Germinal center (tissue), 1 donor: ENCODE measurements around the gene PCGF2.
"Not testable (repeated sequence)": the region's sequence is repeated elsewhere in the genome, so short reads cannot be mapped to it uniquely, and the experiment has no call there.

Source experiments
- DNase-seq: peaks from one replicate; pipeline ENCODE4 v3.0.0; 2012; ENCODE audit warnings: mixed read lengths, low spot score

PCGF2 gene

DNA sequence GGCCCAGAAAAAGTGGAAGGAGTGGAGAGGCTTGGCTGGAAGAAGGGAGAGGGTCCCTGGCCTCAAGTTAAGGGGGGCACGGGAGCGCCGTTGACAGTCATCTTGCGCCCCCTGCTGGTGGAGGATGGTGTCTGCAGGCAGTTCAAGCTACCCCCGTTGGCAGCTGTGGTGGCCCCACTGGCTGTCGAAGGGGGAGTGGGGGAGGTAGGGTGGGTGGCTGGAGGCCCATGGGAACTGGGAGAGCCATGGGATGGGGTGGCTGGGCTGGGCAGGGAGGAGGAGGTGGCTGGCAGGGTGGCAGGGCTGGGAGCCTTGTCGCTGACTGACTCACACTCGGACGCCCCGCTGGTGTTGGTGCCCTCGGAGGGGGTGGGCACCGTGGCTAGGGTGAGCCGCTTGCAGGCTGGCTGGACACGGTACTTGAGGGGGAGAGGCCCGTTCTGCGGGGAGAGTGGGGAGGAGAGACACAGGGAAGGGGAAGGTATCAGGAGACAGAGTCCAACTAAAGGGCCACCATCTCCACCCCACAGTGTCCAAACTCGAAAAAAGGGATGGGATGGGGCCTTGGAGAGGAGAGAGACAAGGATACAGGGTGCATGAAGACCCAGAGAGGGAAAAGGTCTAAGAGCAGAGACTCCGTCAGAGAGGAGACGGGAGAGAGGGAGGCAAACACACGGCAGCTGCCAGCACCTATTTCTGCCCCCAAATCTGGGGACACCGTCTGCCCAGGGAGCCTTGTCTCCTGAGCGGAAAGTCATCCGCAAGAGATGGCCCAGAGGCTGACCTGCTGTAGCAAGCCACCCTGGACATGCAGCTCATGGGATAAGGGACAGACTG is 12.8 kb downstream of the PCGF2 start:
- DNase-seq: peak; percentile 87

DNA sequence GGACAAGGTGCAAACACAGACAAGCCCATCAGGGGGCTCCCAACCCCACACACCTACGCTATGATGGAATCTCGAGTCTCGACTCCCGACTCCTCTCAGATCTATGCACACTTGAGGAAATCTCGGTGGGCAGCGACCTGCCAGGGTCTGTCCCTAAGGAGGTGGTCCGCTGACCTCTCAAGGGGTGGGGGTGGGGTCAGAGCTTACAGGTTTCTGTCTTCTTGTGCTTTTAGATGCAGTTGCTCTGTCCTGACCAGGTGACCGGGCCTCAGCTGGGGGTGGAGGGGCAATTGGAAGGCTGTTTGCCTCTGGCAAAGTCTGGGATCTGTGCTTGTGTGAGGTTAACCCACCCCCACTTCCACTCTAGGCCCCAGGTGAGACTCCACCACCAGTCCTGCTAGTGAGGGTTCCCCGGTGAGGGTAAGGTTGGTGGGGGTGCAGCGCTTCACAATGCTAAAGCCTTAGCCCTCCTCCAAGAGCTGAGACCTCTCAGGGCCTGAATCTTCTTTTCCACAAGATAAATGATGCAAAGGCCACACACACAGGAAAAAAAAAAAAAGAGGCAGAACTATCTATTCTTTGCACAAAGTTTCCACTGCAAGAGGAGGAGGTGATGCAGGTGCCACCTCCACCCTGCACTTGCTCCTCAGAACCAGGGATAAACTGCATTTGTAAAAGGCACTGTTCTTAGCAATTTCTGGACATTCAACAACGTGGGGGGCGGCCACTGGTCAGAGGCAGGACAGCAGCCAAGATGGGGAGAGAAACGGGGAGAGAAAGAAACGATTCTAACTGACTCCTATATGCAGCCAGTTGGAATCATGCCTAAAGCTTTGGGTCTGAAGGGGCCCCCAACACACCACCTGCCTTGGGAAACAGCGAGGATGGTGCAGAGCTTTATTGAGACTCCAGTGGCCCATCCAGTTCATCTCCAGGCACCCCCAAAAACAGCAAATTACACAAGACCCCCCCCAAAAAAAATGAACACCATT is 13.9 kb downstream of the PCGF2 start:
- peak; percentile 50 for DNase-seq

DNA sequence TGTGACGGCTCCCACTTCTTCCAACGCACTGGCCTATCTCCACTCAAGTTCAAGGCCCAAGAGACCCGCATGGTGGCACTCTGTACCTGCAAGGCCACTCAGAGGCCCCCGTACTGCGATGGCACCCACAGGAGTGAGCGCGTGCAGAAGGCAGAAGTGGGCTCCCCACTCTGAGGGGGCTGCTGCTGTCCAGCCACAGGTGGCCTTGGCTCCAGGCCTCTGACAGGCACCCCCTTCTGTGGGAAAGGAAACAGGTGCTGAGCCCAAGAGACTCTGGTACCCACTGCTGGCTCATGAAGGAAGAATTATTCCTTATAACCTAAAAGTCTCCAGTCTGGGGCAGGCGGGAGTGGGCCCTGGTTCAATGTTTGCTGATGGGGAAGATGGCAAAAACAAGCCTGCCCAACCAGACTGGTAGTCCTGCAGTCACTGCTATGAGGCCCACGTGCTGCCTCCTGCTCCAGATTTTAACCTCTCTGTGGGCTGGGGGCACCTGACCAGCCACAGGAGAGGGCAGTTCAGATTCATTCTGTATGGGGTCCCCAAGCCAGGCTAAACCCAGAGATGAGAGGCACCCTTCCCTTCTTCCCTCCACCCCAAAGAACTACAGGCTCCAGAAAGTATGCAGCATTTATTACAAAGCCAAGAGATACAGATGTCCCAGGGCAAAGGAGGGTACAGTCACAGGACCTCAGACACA is 14.7 kb downstream of the PCGF2 start:
- DNase-seq: no peak

DNA sequence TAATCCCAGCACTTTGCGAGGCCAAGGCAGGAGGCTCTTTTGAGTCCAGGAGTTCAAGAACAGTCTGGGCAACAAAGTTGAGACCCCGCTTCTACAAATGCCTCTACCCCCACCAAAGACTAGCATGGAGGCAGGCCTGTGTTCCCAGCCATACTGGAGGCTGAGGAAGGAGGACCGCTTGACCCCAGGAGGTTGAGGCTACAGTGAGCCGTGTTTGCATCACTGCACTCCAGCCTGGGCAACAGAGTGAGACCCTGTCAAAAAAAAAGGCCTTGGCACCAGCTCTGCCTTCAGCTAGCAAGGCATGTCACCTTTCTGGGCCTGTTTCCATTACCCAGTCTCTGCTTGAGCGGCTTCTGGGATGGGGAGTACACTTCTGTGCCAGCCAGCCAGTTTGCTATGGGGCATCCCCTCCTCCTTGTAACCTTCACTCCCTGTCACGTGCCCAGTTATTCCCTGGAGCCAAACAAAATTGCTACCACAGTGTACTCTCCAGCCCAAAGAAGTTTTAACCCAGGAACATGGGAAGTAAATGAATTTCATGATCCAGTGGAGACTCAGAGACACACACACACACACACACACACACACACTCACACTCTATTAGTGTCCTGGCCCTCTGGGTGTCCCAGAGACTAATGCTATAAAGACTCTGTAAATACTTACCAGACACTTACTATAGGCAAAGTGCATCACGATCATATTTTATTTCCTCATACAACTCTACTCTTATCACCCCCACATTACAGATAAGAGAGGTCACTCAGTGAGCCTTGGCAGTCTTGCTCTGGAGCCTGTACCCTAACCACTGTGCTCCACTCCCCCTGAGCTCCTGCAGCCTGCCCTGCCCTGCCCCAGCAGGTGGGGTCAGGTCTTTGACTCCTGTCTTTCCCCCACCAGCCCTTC is 15.5 kb downstream of the PCGF2 start:
- DNase-seq: no peak

DNA sequence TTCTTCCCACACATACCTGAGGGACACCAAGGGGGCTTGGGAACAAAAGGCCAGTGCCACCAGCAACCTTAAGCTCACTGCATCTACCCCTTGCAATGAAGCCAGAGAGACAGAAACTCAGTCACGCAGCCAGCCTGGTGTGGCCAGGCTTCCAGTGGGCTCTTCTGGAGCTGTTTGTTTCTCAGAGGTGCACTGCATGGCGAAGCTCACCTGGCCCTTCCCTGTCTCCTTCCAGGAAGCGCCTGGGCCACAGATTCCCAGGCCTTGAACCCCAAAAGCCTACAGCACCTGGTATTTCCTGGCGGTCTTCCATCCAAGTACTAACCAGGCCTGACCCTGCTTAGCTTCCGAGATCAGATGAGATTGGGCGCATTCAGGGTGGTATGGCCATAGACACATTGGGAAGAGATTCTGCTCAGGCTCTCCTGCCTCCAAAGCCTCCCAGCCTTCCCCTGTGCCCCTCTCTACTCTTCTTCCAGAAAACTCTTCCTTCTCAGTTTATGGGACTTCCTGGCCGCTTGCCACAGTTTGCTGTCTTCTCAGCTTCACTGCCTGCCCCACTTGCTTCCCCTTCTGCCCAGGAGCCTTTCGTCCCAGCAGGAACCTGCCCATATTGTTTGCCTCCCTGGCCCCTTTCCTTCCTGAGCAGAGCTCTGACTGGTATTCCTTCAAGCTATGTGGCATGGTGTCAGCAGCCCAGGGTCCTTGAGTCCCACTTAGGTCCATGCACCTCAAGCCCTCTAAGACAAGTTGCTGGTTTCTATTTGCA is 16.4 kb downstream of the PCGF2 start:
- DNase-seq: no peak

DNA sequence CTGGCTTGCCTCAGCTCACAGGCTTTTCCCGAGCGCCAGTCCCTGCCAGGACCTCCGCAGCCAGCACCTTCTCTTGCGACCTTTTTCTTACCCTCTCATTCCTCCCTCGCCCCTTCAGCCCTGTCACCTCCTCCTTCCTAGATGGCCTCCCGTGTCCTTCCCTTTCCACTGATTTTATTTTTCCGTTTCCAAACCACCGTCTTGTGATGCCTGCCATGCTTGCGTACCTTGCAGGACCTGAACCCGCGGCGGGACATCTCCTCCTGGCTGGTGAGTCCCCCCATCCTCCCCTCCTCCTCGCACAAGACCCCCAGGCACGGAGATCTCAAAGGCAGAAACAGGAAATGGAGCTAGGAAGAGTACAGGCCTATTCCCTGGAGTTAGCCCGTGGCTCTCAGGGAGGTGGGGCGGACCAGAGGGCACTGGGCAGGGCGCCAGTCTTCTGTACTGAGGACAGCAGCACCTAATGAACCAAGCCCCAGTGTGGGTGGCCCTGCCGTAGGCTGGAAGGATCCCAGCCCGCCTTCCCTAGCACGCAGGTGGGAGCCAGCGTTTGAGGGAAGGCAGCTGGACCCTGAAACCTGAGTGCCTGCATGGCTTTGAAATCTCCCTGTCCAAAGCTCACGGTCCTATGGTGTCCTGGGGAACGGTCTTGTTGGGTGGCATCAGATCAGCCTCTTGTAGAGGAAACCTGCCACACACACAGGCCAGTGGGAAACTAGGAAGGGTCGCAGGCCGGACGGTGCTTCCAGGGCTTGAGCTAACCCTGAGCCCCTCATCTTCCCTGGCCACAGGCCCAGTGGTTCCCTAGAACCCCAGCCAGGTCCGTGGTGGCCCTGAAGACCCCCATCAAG is 17.4 kb downstream of the PCGF2 start:
- no peak for DNase-seq

DNA sequence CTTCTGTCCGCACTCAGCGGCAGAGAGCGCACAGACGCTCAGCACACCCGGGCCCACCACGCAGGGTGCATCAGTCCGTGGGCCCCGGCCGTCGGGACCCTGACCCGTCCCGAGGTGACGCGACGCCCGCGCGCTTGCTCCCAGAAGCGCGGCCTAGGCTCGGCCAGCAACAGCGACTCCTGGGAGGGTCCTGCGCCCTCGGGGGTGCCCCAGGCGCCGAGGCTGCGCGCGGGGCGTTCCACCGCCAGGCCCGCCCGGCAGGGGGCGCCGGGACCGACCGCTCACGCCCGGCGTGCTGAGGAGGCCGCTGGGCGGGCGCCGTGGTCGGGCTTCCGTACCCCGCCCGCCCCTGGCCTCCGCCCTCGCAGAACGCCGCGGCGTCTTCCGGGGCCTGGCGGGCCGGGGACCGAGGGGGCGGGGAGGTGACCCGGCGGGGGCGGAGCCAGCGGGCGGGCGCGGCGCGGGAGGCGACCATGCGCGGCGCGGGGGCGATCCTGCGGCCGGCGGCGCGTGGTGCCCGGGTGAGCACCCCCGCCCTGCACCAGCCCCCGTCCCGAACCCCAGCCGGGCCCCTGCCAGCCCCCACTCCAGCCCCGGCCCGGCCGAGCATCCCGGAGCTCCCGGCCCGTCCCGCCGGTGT is 18.1 kb downstream of the PCGF2 start, which contains the start of gene CISD3:
TSS of gene CISD3 (plus strand) at position 456 of the 640 bp plus-strand sequence. CDS start at position 474, 18 bp downstream.
- DNase-seq: peak; percentile 94

DNA sequence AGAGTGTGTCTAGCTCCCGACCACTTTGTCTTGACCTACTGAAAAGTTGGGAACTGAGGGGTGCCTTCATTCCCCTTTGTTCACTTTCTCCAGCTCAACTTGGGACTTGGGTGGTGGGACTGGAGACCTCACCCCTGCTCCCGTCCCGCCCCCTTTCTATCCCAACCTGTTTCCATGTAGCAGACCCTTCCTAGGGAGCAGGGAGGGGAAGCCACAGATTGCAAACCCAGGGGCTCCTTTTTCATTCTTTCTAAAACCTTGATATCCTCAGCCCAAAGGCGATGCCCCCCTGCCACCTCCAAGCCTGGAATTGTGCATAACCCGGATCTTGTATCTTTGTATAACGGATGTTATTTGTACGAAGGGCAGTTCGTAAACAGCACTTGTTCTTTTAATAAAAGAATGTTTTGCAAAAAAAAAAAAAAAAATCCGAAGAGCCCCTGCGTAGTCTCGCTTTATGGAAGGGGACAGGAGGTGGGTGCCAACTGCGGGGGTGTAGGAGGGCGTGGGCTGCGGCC is 18.7 kb downstream of the PCGF2 start:
- no peak for DNase-seq

DNA sequence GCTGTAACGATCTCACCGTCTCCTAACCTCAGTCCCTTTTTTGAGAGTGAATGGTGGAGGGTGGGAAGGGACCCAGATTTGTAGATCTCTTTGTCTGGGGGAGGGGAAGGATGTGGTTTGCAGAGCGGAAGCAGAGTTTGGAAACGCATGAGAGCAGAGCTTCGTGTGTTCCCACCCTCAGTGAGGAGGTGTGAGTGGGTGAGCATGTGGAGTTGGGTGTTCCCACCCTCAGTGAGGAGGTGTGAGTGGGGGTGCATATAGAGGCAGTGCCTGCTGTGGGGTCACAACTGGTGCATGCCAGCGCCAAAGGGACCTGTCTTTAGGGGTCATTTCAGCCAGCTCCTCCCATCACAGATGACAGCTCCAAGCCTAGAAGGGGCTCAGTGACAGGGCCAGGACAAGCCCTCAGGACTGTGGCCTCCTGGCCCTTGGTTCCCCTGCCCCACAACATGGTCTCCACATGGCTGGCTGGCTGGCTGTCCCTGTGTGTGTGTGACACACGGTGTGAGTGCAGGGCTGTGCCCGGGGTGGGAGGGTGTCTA is 19.8 kb downstream of the PCGF2 start:
- DNase-seq: no peak

DNA sequence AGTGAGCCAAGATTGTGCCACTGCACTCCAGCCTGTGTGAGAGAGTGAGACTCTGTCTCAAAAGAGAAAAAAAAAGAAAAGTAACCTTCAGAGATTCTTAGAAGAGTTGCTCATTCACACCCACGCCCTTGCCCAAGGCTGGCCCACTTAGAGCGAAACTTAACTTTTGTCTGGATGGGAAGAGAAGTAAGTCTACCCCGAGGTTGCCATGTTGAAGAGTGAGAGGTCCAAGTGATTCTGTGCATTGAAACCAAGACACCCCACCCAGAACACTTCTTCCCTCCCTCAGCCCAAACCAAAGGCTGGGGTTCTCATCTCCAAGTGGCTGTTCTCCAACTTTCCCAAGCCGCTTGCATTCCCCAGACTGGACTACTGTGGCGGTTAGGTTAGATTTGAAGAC is 20.4 kb downstream of the PCGF2 start:
- DNase-seq: no peak

DNA sequence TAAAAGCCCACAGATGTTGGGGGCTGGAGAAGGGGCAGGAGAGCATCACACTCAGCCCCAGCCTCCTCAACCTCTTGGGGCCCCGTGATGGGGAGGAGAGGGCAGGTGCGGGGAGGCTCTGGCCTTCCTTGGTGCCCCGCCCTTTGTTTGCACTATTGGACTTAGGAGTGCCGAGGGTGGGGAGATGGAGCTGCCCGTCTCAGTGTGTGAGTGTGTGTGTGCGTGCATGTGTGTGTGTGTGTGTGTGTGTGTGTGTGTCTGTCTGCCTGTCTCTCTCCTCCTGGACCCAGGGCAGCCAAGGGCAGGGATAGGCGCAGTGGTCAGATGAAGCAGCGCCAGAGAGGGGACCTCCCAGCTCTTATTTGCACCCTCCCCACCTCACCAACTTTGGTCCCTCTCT is 22.0 kb downstream of the PCGF2 start:
- not testable (repeated sequence) for DNase-seq

DNA sequence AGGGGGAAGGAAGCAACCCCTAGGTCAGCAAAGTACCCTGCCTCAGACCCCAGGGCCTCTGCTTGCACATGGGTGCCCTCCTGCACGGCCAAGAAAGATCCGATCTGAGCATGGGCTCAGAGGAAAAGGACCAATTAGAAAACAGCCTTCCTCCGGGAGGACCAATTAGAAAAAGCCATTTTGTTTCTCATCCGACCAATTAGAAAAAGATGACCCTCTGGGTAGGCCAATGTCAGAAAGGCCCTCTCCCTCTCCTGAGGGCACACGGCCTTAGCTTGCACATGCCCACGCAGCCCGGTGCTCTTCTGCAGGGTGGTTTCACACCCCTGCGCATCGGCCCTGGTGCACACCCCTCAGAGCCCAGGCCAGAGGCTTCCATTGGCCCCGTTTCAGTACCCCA is 23.1 kb downstream of the PCGF2 start:
- DNase-seq: no peak

DNA sequence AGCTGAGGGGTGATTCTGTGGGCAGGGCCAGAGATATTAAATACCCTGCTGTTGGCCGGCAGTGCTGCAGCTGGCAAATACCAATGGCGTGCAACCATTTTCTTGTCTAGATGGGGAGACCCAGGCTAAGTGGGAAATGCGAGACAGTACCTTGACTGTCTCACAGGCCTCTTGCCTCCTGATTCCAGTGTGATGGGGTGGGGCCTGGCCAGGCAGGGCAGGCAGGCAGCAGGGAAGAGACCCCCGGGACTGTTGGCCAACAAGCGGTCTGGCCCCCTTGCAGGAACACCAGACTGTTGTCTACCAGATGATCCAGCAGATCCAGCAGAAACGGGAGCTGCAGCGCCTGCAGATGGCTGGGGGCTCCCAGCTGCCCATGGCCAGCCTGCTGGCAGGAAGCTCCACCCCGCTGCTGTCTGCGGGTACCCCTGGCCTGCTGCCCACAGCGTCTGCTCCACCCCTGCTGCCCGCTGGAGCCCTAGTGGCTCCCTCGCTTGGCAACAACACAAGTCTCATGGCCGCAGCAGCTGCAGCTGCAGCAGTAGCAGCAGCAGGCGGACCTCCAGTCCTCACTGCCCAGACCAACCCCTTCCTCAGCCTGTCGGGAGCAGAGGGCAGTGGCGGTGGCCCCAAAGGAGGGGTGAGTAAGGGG is 23.7 kb downstream of the PCGF2 start:
- no peak for DNase-seq

DNA sequence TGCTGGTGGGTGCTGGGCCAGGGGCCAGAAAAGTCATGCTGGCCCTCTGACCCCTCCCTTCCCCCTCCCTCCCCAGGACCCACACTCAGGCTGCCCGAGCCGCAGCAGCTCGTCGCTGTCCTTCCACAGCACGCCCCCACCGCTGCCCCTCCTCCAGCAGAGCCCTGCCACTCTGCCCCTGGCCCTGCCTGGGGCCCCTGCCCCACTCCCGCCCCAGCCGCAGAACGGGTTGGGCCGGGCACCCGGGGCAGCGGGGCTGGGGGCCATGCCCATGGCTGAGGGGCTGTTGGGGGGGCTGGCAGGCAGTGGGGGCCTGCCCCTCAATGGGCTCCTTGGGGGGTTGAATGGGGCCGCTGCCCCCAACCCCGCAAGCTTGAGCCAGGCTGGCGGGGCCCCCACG is 26.3 kb downstream of the PCGF2 start:
- no peak for DNase-seq

DNA sequence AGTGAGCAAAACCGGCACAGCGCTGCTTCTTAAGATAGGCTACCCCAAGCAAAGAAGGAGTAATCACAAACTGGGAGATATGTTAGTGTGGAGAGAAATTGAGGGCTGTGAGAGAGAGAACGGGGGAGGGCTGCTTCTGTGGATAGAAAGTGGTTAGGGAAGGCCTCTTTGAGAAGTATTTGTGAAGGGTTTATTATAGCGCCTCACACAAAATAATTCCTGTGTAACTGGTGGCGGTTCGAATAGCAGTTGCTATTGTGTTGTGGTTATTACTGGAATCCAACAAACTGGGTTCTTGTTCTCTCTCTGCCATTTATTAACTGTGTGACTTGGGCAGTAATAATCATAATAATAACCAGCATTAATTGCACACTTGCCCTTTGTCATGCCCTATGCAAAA is 27.2 kb downstream of the PCGF2 start:
- DNase-seq: no peak

DNA sequence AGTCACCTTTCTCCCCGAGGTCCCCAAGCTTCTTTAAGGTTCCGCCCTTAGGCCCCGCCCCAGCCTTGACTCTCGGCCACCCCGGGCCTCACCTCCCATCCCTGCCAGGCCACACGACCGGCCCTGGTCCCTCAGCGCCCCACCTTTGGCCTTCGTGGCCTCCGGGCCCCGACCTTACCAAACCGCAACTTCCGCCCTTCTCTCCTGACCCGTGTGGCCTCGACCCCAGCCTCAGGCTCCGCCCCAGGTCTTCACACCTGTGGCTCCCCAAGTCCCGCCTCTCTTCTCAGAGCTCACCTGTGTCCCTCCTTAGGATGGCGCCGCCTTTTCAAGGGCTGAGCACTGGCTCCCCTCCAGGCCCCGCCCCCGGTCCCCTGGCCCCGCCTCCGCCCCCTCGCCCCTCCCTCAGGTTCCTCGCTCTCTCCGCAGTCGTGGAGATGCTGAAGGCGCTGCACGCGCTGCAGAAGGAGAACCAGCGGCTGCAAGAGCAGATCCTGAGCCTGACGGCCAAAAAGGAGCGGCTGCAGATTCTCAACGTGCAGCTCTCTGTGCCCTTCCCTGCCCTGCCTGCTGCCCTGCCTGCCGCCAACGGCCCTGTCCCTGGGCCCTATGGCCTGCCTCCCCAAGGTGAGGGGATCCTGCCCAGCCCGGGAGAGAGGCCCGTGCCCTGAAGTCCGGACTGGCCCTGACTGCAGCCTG is 28.0 kb downstream of the PCGF2 start:
- DNase-seq: no peak

DNA sequence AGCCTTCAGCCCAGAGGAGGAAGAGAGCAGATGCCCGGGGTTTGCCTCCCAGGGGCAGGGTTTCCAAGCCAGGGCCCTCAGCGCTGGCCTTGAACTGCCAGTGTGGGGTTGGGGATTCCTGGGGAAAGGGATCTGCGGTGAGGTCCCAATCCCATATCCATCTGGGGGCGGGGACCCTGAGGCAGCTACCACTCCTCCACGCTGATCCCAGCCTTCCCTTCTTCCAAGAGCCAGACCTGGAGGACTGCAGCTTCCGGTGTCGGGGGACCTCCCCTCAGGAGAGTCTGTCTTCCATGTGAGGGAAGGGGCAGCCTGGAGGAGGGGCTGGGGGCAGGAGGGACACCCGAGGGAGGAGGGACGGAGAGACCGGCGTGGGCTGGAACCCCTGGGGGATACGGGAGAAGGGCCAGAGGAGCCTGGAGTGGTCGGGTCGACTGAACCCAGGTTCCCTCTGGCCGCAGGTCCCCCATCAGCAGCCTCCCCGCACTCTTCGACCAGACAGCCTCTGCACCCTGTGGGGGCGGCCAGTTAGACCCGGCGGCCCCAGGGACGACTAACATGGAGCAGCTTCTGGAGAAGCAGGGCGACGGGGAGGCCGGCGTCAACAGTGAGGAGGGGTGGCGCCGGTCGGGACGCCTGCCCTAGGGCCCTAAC is 28.7 kb downstream of the PCGF2 start:
- DNase-seq: no peak
